ENCODE data around the gene HNRNPA2B1.
A peak's percentile ranks its signal among the peaks of the same experiment; 100 is the strongest.
"Not testable (repeated sequence)": the region's sequence is repeated elsewhere in the genome, so short reads cannot be mapped to it uniquely, and the experiment has no call there.

HNRNPA2B1 gene

DNA sequence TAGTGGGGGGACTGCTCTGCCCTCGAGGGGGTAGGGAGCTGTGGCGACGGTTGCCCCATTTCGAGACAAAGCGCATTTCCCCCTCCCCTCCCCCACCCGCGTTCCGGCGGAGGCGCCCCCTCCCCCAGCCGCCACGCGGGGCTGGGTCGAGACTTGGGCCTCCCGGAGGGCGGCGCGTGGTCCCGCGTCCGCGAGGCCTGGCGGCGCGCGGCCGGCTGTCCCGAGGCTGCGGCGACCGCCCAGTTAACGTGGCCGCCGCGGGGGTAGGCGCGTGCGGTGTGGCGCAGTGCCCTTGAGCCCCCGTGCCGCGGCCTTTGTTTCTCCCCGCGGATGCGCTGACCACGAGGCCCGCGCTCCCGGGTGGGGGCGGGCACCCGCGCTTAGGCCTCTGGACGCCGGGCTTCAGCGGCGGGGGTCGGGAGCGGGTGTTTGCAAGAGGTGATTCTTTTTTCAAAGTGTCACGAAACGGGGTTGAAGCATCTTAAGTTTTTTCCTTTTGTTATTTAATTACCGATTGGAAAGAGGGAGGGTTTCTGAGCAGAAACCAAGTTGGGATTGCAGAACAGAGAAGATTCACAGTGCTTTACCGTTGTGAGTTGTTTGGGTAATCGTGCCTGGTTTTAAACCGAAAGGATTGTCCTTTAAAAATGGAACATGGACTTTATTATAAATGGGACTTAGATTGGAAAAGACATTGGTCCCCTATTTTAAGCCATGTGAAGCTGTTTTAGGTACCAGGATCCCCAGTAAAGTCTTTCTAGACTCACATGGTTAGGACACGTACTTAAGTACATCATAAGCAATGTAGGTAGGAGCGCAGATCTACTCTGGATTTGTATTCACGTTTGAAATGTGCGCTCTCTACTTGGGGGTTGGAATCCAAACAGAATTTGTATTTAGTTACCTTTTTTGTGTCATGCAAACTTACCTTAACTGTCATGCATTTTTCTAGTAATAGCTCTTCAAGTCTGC lies 1.8 kb upstream of the HNRNPA2B1 start:
- peak; percentile 49 for DNase-seq (ENCODE audit: low spot score)
- Mint-ChIP-seq H3K27ac (peak overlapping the region; percentile 88), H3K27me3 (ENCODE audit: low read depth) (peaks cover 5% of the 10 kb centered on the region), H3K9me3 (no peaks in the 10 kb centered on the region), H3K4me1 (ENCODE audit: low read depth) (peaks cover 42% of the 10 kb centered on the region), H3K4me3 (peak overlapping the region; percentile 84), H3K36me3 (ENCODE audit: low read depth) (peaks cover 71% of the 10 kb centered on the region)

DNA sequence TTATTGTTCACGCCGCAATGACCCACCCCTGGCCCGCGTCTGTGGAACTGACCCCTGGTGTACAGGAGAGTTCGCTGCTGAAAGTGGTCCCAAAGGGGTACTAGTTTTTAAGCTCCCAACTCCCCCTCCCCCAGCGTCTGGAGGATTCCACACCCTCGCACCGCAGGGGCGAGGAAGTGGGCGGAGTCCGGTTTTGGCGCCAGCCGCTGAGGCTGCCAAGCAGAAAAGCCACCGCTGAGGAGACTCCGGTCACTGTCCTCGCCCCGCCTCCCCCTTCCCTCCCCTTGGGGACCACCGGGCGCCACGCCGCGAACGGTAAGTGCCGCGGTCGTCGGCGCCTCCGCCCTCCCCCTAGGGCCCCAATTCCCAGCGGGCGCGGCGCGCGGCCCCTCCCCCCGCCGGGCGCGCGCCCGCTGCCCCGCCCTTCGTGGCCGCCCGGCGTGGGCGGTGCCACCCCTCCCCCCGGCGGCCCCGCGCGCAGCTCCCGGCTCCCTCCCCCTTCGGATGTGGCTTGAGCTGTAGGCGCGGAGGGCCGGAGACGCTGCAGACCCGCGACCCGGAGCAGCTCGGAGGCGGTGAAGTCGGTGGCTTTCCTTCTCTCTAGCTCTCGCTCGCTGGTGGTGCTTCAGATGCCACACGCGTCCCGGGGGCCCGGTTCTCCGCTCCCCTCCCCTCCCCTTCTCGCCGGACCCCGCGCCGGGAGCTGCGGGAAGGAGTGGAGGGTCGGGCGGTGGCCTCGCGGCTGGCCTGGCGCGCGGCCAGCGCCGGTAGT lies 887 bp upstream of the HNRNPA2B1 start, which contains the start of gene CBX3:
CBX3 (plus strand) TSS at position 499 of the 772 bp plus-strand sequence. CDS start 1,254 bp downstream, outside the sequence.
- Mint-ChIP-seq H3K27me3 (ENCODE audit: low read depth) (peaks cover 5% of the 10 kb centered on the region), H3K9me3 (no peaks in the 10 kb centered on the region), H3K4me1 (ENCODE audit: low read depth) (peaks cover 43% of the 10 kb centered on the region), H3K36me3 (ENCODE audit: low read depth) (peaks cover 72% of the 10 kb centered on the region), H3K27ac (peak within 1 kb of the TSS; percentile 100), H3K4me3 (peak within 1 kb of the TSS; percentile 98)
- peak; percentile 90 for DNase-seq (ENCODE audit: low spot score)

DNA sequence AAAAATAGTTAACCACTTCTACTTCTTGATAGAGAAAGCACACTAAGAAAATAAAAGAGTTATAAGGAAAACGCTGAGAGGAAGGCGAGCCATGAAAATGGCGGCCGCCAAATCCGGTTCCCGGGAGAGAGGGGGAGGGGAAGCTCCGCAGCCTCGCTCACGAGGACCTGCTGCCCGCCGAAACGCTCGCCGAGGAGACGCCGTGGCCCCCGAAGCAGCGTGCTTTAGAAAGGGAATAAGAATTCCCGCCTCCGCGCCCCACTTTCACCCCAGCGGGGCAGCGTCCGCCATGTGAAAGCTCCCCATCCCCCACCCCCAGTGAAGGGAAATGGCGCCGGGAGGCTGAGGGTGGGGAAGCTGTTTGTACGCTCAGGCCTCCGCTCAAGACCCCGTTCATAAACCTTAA lies 505 bp downstream of the HNRNPA2B1 start:
- peak overlapping the region; percentile 100 for H3K27ac Mint-ChIP-seq
- peak overlapping the region; percentile 98 for H3K4me3 Mint-ChIP-seq
- peaks cover 5% of the 10 kb centered on the region for H3K27me3 Mint-ChIP-seq (ENCODE audit: low read depth)
- peak; percentile 74 for DNase-seq (ENCODE audit: low spot score)
- H3K36me3 Mint-ChIP-seq (ENCODE audit: low read depth): peaks cover 72% of the 10 kb centered on the region
- H3K4me1 Mint-ChIP-seq (ENCODE audit: low read depth): peaks cover 46% of the 10 kb centered on the region
- H3K9me3 Mint-ChIP-seq: no peaks in the 10 kb centered on the region

DNA sequence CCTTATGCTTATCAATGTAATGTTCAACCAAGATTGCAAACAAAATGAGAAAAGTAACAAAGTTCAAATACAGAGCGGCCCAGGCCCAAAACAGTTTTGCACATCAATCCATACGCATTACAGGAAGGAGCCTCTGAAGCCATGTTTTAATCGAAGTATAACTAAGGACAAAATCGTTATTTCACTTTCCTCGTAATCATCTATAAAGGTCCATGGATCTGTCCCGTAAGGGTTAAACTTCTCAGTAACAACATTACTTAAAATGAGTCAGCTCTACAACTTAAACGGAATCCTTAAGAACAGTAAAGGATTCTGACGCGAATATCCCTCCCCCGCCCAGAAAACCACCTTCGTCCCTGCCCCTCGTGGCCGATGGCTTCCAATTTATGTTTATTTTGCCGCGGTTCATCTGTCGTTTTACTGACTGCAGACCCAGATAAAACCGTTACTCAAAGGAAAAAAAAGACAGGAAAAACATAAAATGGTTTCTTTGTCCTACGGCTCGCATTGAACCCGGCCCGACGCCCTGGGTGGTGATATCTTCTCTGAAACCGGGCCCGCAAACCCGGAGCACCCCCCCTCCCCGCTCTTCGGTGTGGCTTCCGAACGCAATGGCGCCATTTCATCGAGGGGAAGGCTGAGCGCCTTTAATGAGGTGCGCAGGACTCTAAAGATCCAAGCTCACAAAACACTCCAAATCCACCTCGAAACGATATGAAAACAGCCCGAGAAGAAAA lies 1.1 kb downstream of the HNRNPA2B1 start:
- H3K27me3 Mint-ChIP-seq (ENCODE audit: low read depth): peaks cover 5% of the 10 kb centered on the region
- no peaks in the 10 kb centered on the region for H3K9me3 Mint-ChIP-seq
- H3K4me1 Mint-ChIP-seq (ENCODE audit: low read depth): peaks cover 45% of the 10 kb centered on the region
- peaks cover 72% of the 10 kb centered on the region for H3K36me3 Mint-ChIP-seq (ENCODE audit: low read depth)
- peak; percentile 56 for DNase-seq (ENCODE audit: low spot score)
- H3K27ac Mint-ChIP-seq: peak overlapping the region; percentile 100
- peak overlapping the region; percentile 98 for H3K4me3 Mint-ChIP-seq

DNA sequence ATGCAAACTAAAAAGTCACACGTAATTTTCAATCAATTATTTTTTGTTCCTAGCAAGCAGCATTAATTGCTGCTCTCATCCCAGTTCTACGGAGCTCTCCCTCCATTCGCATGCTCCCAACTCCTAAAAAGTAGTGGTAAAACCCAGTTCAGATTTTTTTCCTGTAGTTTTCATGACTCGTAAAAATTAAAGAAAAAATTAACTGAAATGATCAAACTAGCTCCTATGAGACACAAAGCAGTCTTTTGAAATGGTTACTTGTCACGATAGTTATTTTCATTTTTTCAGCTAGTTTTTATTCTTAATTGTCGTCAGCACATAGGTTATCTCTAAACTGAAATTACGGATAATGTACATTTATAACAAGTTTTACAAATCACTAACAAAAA lies 1.8 kb downstream of the HNRNPA2B1 start:
- Mint-ChIP-seq H3K27ac (peak overlapping the region; percentile 100), H3K27me3 (ENCODE audit: low read depth) (peaks cover 5% of the 10 kb centered on the region), H3K36me3 (ENCODE audit: low read depth) (peaks cover 73% of the 10 kb centered on the region), H3K9me3 (no peaks in the 10 kb centered on the region), H3K4me3 (peak overlapping the region; percentile 98), H3K4me1 (ENCODE audit: low read depth) (peaks cover 47% of the 10 kb centered on the region)
- no peak for DNase-seq (ENCODE audit: low spot score)

DNA sequence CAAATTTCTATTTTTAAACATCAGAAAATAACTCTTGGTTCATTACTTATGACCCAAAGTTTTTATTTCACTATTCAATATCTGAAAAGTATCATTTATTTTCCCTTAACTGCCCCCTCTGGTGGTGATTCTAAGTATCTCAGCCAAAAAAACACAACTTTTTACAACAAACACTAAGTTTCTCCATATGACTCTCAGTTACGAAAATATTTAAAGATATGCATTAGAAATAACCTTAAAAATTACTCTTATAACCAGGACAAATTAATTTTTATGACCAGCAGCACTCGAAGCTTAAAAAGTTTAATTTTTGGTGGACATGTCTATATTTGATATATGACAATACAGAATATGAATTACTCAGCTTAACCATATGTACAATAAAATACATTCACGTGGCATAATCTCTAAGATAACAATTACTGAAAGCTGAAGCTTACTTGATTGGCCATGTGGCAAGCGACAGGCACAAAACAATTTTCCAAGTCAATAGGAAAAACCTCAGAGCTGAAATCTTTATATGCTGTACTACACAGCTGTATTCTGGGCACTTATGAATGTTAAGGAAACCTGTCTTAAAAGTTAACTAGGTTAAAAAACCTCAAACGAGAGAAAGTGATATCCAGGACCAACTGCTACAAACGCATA lies 2.3 kb downstream of the HNRNPA2B1 start:
- peak overlapping the region; percentile 98 for H3K4me3 Mint-ChIP-seq
- H3K27me3 Mint-ChIP-seq (ENCODE audit: low read depth): peaks cover 5% of the 10 kb centered on the region
- H3K36me3 Mint-ChIP-seq (ENCODE audit: low read depth): peaks cover 75% of the 10 kb centered on the region
- H3K27ac Mint-ChIP-seq: peak overlapping the region; percentile 100
- H3K9me3 Mint-ChIP-seq: no peaks in the 10 kb centered on the region
- DNase-seq (ENCODE audit: low spot score): no peak
- peaks cover 49% of the 10 kb centered on the region for H3K4me1 Mint-ChIP-seq (ENCODE audit: low read depth)

DNA sequence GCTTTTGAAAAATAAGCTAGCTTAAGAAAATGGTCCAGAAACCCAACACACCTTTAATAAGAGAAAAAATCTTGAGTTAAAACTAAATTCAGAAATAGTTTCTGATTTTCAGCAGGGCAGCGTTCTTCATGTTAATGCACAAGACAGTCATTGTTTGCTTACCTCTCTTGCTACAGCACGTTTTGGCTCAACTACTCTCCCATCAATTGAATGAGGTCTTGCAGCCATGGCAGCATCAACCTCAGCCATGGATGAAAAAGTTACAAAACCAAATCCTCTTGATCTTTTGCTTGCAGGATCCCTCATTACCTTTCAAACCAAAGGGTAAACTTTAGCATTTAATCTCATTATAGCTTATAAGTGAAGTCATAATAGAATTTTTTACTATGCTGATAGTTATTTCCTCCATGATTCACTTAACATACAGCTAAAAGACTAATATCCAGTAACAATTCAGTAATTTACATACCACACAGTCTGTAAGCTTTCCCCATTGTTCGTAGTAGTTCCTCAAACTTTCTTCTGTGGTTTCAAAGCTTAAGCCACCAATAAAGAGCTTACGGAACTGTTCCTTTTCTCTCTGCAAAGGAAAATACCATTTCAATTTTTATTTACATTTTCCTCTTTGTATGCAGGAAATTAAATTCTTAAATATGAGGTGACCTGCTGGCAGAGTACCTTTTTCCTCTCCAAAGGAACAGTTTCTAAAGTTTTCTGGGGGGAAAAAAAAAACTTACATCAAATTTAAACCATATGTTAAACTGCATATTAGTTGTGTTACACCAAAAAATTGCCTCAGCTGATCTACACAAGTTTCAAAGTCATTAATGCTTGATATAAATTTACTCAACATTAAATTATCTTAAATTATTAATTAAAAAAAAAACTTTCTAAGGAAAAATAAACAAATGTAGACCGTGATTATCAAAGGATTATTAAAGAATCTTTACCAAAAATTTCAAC lies 3.1 kb downstream of the HNRNPA2B1 start:
- Mint-ChIP-seq H3K4me1 (ENCODE audit: low read depth) (peaks cover 51% of the 10 kb centered on the region), H3K9me3 (no peaks in the 10 kb centered on the region), H3K36me3 (ENCODE audit: low read depth) (peaks cover 77% of the 10 kb centered on the region), H3K4me3 (peak overlapping the region; percentile 98), H3K27me3 (ENCODE audit: low read depth) (peaks cover 5% of the 10 kb centered on the region), H3K27ac (peak overlapping the region; percentile 100)
- DNase-seq (ENCODE audit: low spot score): no peak

DNA sequence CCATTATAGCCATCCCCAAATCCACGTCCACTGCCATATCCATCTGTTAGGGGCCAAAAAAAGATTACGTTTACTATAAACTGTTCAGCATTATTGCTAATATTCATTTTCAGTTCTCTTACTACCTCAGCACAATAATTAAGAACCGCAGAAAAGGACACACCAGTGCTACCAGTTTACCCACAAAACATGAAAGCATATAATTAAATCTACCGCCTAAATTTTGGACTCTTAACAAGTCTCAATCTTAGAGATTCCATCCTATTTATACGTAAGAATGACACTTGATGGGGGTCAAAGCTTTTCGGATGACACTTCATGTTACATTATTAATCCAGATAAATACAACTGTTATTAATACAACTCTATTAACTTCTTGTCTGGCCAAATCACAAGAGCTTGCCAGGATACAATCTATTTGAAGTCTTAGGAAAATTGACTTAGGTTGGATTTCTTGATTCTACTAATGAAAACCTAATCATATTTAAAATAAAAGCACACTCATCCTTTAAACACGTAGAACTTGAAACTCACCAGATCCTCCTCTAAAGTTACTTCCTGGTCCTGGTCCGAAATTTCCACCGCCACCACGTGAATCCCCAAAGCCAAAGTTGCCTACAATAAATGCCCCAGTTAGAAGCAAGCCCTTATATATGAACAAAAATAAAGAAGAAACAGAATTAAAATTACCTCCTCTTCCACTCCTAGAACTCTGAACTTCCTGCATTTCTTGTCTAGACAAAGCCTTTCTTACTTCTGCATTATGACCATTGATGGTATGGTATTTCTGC lies 4.5 kb downstream of the HNRNPA2B1 start:
- Mint-ChIP-seq H3K9me3 (no peaks in the 10 kb centered on the region), H3K27ac (peak overlapping the region; percentile 75), H3K4me1 (ENCODE audit: low read depth) (peaks cover 57% of the 10 kb centered on the region), H3K4me3 (peak overlapping the region; percentile 98), H3K36me3 (ENCODE audit: low read depth) (peaks cover 90% of the 10 kb centered on the region), H3K27me3 (ENCODE audit: low read depth) (peaks cover 5% of the 10 kb centered on the region)
- no peak for DNase-seq (ENCODE audit: low spot score)

DNA sequence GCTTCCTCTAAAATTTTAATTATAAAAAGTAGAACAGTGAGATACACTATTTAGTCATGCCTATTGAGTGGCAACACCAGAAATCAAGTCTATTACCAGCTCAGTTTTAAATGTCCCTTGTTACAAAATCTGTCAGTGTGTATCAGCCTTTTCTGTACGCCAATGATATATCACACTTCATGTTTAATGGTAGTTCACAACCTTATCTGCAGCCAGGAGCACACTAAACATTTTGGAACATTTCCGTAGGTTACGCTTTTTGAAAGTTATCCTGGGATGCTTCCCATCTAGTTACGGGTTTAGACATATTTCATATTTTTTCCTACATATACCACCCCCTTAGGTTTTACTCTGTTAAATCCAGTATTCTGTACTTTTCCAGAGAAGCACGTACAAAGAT lies 5.4 kb downstream of the HNRNPA2B1 start:
- no peaks in the 10 kb centered on the region for H3K27me3 Mint-ChIP-seq (ENCODE audit: low read depth)
- peak overlapping the region; percentile 98 for H3K4me3 Mint-ChIP-seq
- no peak for DNase-seq (ENCODE audit: low spot score)

DNA sequence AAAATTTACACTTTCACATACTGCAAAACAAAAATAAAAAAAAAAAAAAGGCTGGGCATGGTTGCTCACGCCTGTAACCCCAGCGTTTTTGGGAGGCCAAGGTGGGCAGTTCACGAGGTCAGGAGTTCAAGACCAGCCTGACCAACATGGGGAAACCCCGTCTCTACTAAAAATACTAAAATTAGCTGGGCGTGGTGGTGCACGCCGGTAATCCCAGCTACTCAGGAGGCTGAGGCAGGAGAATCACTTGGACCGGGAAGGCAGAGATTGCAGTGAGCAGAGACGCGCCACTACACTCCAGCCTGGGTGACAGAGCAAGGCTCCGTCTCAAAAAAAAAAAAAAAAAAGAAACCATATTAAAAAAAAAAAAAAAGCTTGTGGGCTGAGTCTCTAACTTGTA lies 5.8 kb downstream of the HNRNPA2B1 start:
- Mint-ChIP-seq H3K4me3 (peak overlapping the region; percentile 82), H3K27ac (peak overlapping the region; percentile 86), H3K36me3 (ENCODE audit: low read depth) (peaks cover 95% of the 10 kb centered on the region), H3K4me1 (ENCODE audit: low read depth) (peaks cover 65% of the 10 kb centered on the region)
- DNase-seq (ENCODE audit: low spot score); H3K9me3 Mint-ChIP-seq; H3K27me3 Mint-ChIP-seq (ENCODE audit: low read depth): not testable (repeated sequence)

More for the DNA sequence above, 5.4 kb downstream of the HNRNPA2B1 start:
- H3K27ac Mint-ChIP-seq: peak overlapping the region; percentile 55
- peaks cover 94% of the 10 kb centered on the region for H3K36me3 Mint-ChIP-seq (ENCODE audit: low read depth)
- H3K9me3 Mint-ChIP-seq: no peaks in the 10 kb centered on the region
- H3K4me1 Mint-ChIP-seq (ENCODE audit: low read depth): peaks cover 63% of the 10 kb centered on the region

DNA sequence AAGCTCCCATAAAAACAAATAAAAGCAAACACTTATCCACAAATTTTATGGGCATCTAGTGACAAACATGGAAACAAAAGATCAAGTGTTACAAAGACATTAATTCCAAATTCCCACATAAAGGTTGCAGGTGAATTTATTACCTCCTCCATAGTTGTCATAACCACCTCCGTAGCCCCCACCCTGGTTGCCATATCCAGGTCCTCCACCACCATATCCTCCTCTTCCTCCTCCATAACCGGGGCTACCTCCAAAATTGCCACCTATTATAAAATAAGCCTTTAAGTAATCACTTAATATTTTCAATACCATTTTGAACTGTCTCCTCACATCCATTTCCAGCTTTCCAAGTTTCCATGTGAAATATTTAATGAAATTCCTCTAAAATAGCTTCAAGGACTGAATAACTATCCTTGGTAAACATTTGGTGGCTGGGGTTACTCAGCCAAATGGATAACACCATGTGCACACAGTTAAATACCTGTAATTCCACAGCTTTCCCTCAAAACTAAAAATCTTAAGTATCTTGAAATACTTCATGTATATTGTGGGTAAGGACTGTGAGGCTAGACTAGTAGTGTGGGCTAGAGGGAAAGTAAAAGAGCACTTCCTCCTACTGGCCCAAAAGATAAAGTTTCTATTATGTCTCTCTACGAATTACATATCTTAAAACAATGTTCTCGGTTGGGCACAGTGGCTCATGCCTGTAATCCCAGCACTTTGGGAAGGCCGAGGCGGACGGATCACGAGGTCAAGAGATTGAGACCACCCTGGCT lies 6.9 kb downstream of the HNRNPA2B1 start:
- peak overlapping the region; percentile 82 for H3K4me3 Mint-ChIP-seq

More for the DNA sequence above, 6.9 kb downstream of the HNRNPA2B1 start:
- H3K27me3 Mint-ChIP-seq (ENCODE audit: low read depth): no peaks in the 10 kb centered on the region
- DNase-seq (ENCODE audit: low spot score): no peak
- no peaks in the 10 kb centered on the region for H3K9me3 Mint-ChIP-seq
- peak overlapping the region; percentile 86 for H3K27ac Mint-ChIP-seq
- H3K4me1 Mint-ChIP-seq (ENCODE audit: low read depth): peaks cover 72% of the 10 kb centered on the region
- H3K36me3 Mint-ChIP-seq (ENCODE audit: low read depth): peaks cover 94% of the 10 kb centered on the region

Measured in T-helper 2 cell treated with Interferon-gamma antibody and Interleukin-4, amounts not matched to agents 5 μg/mL and 100 μg/mL, for 36 hours (primary cell).